ENCODE results near the gene PPM1A.

- TF ChIP-seq CTCF (IDR thresholded peaks at IDR 0.05) (no peak), EZH2 (IDR thresholded peaks at IDR 0.05; ENCODE audit: borderline replicate concordance, insufficient read depth, low read depth, low read length, poor library complexity, severe bottlenecking) (no peak)
Observed at GRCh38 chr14:60210703-60211102, 38.3 kb upstream of the PPM1A start.

All from B cell (primary cell).